Ectodermal cell (in vitro differentiated cells): Measurements from ENCODE around the gene RER1.

Experiments
- H3K27ac ChIP-seq: 2 replicates; pipeline ENCODE4 v1.7.0; 2013; ENCODE audit warnings: mild to moderate bottlenecking, low read depth, low read length; ENCODE audit not compliant: insufficient read depth, poor library complexity, severe bottlenecking
- H3K27me3 ChIP-seq: 2 replicates; pipeline ENCODE4 v1.7.0; 2013; ENCODE audit warnings: mild to moderate bottlenecking, low read length; ENCODE audit not compliant: insufficient read depth, control insufficient read depth, poor library complexity, severe bottlenecking
- H3K36me3 ChIP-seq: one replicate; pipeline ENCODE4 v1.7.0; 2013; ENCODE audit warnings: low read length; ENCODE audit not compliant: control insufficient read depth, insufficient read depth
- H3K4me1 ChIP-seq: one replicate; pipeline ENCODE4 v1.7.0; 2013; ENCODE audit warnings: low read length; ENCODE audit not compliant: control insufficient read depth, insufficient read depth
- H3K4me3 ChIP-seq: 2 replicates; pipeline ENCODE4 v1.7.0; 2013; ENCODE audit warnings: low read depth, low read length, control low read depth; ENCODE audit not compliant: insufficient read depth
- H3K9me3 ChIP-seq: 2 replicates; pipeline ENCODE4 v1.7.0; 2013; ENCODE audit warnings: mild to moderate bottlenecking, low read length, moderate library complexity; ENCODE audit not compliant: control insufficient read depth
- WGBS, 2 experiments: methylation state at CpG; one replicate each; pipeline ENCODE4 v1.1.7; 2013; ENCODE audit warnings: missing lambda C conversion rate in 2 of 2; 5-methylcytosine and 5-hydroxymethylcytosine counted together

Gene RER1

DNA sequence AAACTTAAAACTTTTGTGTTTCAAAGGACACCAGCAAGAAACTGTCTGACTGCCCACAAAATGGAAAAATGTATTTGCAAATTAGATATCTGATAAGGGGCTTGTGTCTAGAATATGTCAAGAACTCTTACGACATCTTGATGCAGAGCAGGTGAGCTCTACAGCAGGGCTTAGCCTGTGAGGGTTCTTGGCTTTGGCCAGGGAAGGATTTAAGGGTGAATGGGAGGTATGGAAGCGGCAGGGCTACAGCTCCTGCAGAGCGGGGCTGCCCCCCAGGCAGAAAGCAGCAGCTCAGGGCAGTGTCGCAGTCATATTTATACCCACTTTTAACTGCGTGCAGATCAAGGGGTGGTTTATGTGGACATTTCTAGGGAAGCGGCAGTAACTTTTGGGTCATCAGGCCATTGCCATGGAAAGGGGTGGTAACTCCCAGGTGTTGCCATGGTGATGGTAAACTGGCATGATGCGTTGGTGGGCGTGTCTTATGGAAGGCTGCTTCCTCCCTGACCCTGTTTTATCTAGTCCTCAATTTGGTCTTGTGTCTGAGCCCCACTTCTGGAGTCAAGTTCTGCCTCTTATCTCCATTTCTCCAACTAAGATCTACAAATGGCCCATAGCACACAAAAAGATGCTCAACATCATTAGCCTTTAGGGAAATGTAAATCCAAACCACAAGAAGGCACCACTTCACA is 23.4 kb upstream of the RER1 start:
- no peak overlapping the region for H3K27ac ChIP-seq
- H3K9me3 ChIP-seq: no peaks in the 10 kb centered on the region
- WGBS, 2 experiments: 94 to 97% methylated on average over 8 of the region's 8 CpGs
- no peak overlapping the region for H3K4me3 ChIP-seq
- no peaks in the 10 kb centered on the region for H3K4me1 ChIP-seq
- no peaks in the 10 kb centered on the region for H3K36me3 ChIP-seq
- no peaks in the 10 kb centered on the region for H3K27me3 ChIP-seq

DNA sequence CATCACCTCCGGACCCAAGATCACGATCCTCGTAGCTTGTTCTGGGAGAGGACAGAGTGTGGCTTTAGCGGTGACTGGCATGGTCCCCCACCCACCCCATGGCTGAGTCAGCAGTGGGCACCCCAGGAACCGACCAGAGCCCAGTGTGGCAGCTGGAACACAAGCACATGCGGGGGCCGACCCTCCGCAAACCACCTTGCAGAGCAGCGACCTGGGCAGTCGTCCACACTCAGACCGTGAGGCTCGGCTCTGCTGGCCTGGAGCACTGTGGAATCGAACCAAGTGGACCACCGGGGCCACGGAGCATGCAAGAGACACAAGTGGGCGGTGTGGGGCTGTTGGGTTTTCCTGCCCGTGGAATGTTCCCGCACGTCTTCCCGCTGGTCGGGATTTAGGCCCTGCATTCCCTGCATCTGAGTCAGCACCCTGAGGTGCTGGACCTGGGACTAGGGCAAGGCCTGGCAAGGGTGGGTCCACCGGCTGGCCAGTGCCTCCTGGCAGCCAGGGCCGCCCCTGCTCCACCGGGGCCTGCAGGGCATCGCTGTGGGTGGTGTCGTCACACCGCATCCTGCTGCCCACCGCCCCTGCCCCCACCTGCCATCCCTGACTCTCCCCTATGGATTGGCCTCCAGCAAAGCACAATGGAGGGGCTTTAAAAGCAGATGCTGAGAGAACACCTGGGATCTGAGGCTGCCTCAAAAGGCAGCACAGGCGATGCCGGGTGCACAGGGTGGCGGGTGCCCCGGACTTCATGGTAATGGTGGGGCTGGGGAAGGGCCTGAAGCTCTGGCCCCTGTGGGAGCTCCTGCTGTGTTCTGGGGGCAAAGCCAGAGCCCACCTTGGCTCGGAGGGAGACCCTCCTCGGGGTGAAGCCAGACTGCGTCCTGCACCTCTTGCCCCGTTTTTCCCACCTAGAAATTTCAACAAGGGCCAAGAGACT is 18.8 kb upstream of the RER1 start:
- Histone ChIP-seq H3K4me3 (no peak overlapping the region), H3K27me3 (no peaks in the 10 kb centered on the region), H3K27ac (no peak overlapping the region), H3K4me1 (no peaks in the 10 kb centered on the region), H3K9me3 (no peaks in the 10 kb centered on the region), H3K36me3 (no peaks in the 10 kb centered on the region)
- 94 to 95% methylated on average over 36 of the region's 36 CpGs for WGBS, 2 experiments

DNA sequence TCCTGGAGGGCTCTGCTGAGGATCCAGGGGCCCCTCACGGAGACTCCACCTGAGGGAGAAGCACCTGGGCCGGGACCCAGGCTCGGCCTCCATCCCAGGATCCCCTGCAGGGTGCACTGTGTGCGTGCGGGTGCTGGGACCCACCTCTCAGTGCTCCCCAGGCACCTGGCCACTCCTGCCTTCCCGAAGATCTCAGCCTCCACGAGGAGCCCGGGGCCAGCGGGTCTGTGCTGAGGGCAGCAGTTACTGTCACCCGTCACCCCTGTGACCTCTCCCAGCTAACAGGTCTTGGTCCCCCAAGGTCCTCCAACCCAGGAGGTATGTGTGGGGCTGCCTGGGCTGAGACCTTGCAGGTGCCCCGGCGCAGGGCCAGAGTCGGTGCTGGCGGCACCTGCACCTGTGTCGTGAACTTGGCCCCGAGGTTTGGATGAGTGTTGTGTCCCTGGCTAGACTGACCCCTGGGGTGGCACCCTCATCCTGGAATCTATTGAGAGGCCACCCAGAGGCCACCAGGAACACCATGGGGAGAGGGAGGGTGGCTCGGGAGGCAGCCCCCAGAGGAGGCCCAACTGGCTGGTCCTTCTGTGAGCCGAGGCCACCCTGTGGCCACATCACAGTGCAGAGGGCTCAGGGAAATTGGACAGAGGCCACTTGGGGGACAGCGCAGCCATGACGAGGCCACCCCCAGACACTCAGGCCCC is 17.9 kb upstream of the RER1 start:
- H3K4me3 ChIP-seq: no peak overlapping the region
- no peaks in the 10 kb centered on the region for H3K4me1 ChIP-seq
- H3K36me3 ChIP-seq: no peaks in the 10 kb centered on the region
- no peaks in the 10 kb centered on the region for H3K9me3 ChIP-seq
- H3K27me3 ChIP-seq: no peaks in the 10 kb centered on the region
- 94 to 95% methylated on average over 20 of the region's 20 CpGs for WGBS, 2 experiments
- H3K27ac ChIP-seq: no peak overlapping the region

DNA sequence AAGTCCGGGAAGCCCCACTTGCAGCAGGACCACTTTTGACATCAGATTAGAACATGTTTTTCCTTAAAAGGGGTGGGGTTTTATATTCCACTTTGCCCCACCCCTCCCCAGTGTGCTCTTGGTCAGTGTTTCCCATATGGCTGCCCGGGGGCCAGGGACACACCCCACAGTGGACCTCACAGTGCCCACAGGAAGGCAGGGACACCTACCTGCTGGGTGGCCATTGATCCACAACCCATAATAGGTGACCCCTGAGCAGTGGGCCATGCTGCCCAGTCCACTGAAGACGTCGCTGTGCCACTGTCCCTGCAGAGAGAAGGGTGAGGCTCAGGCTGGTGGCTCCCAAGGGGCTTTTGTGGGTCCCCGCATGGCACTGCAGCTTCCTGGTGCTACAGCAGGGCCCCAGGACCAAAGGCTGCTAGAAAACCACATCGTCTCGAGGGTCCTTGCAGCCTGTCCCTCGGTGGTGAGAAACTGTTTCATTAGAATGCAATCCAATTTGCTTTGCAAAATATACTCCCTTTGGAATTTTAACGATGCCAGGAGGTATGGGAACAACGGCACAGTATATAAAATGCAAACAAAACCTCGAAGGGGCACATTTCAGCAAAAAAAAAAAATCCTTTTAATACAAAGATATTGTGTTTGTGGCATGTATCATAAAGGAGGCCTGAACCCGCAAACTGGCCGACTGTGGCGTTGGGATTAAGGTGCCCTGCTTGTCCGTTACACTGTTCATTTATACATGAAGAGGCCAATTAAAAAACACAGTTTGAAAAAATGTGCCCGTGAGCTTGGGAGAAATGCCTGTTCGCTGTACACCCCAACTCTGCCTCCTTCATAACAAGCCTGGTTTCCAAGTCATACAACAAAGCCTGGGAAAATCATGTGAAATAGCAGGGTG is 17.1 kb upstream of the RER1 start:
- H3K4me1 ChIP-seq: no peaks in the 10 kb centered on the region
- WGBS, 2 experiments: 91 to 92% methylated on average over 17 of the region's 17 CpGs
- H3K4me3 ChIP-seq: no peak overlapping the region
- no peaks in the 10 kb centered on the region for H3K9me3 ChIP-seq
- no peaks in the 10 kb centered on the region for H3K27me3 ChIP-seq
- H3K36me3 ChIP-seq: no peaks in the 10 kb centered on the region
- no peak overlapping the region for H3K27ac ChIP-seq

DNA sequence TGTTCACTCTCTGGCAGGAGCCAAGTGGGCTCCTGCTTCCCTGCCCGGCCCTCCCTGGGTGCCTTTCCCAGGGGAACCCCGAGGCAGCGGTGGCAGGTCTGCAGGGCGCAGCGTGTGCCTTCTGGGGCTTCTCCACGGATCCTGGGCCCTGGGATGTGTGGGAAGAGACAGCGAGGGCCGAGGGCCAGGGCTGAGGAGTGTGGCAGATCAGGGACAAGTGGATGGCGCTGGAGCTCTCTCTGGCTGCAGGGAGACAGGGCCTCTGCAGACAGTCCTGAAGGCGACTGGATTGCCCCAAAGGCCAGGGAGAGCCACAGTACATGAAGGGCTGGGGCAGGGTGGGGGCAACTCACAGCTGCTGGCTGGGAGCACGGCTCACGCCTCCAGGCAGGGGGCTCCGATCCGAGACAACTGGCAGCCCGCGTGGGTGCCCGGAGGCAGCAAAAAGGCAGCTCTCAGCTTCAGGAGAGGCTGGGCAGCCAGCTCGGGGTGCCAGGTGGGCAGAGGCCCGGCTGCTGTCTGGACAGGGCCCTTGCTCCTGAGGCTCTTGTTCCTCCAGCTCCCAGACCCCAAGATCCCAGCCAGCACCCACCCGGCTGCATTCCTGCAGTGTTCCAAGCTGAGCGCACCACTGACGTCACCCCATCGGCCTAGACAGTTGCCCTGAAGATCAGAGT is 16.3 kb upstream of the RER1 start:
- Histone ChIP-seq H3K27ac (no peak overlapping the region), H3K36me3 (no peaks in the 10 kb centered on the region)
- 91% methylated on average over 23 of the region's 23 CpGs for whole genome bisulfite sequencing, 2 experiments

DNA sequence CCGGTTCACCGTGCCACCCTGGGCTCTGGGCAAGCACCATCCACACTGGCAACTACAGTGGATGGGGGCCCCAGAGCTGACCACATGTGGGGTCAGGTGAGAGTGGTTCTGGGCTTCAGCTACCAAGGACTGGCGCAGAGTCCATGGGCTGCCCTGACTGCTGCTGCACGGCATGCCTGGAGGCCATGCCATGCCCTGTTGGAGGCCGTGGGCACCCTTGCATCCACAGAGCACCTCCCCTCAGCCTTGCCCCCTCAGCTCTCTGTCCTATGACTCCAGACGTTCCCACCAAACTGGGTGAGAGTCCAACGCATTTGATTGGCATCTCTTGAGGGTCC is 15.7 kb upstream of the RER1 start:
- no peak overlapping the region for H3K4me3 ChIP-seq

More for the DNA sequence above, 16.3 kb upstream of the RER1 start:
- Histone ChIP-seq H3K9me3 (no peaks in the 10 kb centered on the region), H3K4me1 (no peaks in the 10 kb centered on the region), H3K27me3 (no peaks in the 10 kb centered on the region), H3K4me3 (no peak overlapping the region)

DNA sequence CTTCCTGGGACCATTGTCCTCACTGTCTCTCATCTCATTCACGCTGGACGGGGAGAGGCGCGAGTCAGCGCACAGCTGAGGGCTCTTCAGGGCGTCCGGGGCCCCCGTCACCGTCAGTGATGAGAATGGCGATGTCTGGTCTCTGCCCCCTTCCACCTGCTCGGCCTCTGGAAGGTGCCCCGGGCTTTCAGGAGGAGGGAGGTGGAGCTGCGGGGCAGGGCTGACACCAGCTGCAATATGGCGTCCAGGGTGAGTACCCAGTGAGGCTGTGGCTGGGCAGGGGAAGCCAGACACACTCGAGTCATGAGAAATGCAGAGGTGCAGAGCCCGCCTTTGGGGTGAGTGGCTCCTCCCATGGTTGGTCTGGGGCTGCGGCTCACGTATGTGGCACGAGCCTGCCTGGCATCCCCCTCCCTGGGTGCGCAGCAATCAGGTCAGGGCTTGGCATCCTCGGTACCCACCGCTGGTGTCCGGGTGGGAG is 15.3 kb upstream of the RER1 start:
- Histone ChIP-seq H3K4me1 (no peaks in the 10 kb centered on the region), H3K36me3 (no peaks in the 10 kb centered on the region), H3K27ac (no peak overlapping the region), H3K4me3 (no peak overlapping the region), H3K27me3 (no peaks in the 10 kb centered on the region), H3K9me3 (no peaks in the 10 kb centered on the region)
- WGBS, 2 experiments: 93% methylated on average over 23 of the region's 23 CpGs

More for the DNA sequence above, 15.7 kb upstream of the RER1 start:
- 92 to 94% methylated on average over 7 of the region's 7 CpGs for WGBS, 2 experiments
- Histone ChIP-seq H3K9me3 (no peaks in the 10 kb centered on the region), H3K27ac (no peak overlapping the region), H3K27me3 (no peaks in the 10 kb centered on the region), H3K36me3 (no peaks in the 10 kb centered on the region), H3K4me1 (no peaks in the 10 kb centered on the region)

DNA sequence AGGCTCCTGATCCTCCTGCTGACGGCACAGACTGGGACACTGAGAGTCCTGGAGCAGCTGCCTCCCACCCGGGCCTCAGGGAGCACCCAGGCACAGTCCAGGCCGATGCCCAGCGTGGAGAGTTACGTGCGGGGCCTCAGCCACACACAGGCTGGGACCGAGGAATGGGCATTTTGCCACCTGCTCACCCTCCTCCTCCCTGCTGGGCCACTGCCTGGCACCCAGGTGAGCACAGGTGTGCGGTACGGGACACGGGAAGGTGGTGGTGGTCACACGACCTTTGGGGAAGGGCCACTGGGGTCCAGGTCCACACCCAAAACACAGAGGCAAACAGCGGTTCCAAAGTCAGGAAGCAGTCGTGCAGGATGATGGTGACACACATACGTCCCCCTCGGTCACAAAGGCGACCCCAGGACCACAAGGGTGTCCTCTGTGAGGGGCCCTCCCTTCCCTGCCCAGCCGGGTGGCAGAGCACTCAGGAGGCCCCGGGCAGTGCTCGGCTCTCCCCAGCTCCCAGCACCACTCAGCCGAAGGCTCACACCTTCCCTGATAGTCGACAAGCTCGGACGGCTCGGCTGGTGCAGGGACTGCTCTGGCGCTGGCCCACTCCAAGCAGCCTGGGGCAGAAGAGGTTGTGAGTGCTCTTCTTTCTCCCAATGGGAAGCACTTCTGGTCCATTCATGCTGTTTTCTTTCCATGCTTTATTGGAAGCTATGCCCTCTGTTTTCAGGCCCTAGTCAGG is 14.5 kb upstream of the RER1 start:
- Histone ChIP-seq H3K27ac (no peak overlapping the region), H3K4me3 (no peak overlapping the region), H3K27me3 (no peaks in the 10 kb centered on the region), H3K4me1 (no peaks in the 10 kb centered on the region), H3K9me3 (no peaks in the 10 kb centered on the region), H3K36me3 (no peaks in the 10 kb centered on the region)
- WGBS, 2 experiments: 92 to 93% methylated on average over 25 of the region's 25 CpGs
